Activated CD4-positive, CD25-positive, alpha-beta regulatory T cell (primary cell): ENCODE data around the gene USO1.
"Not testable (repeated sequence)": the region's sequence is repeated elsewhere in the genome, so short reads cannot be mapped to it uniquely, and the experiment has no call there.

Experiments
- DNase-seq, 4 experiments: peaks; one replicate each; lab custom pipeline; 2025; lab: John Stamatoyannopoulos, UW

The USO1 gene

GRCh38 chr4:75844151-75844662 lies 119.8 kb downstream of the USO1 start:
- no peak for DNase-seq

GRCh38 chr4:75845992-75846391 lies 121.6 kb downstream of the USO1 start:
- no peak for DNase-seq

GRCh38 chr4:75848171-75848760 lies 123.9 kb downstream of the USO1 start:
- DNase-seq, result not testable (repeated sequence)

- no peak for DNase-seq
Measured at GRCh38 chr4:75848891-75849290, 124.5 kb downstream of the USO1 start.

- no peak for DNase-seq
Measured at GRCh38 chr4:75849461-75849860, 125.1 kb downstream of the USO1 start.

- DNase-seq, result no peak
Measured at GRCh38 chr4:75858721-75859120, 134.3 kb downstream of the USO1 start.

- no peak for DNase-seq
Measured at GRCh38 chr4:75860606-75861005, 136.2 kb downstream of the USO1 start.
